OCI-LY7 (cell line): ENCODE data around the gene SDCCAG8. TPM values are rescaled to one million over a fixed set of nuclear protein-coding genes. Genes with fewer than 3 reads are reported as not detected.

ENCODE experiments used
- BruUV-seq: library from RNA; stranded (reverse); fragments of 400-500 nt; replicated peaks from 2 replicates; lab custom pipeline; 2021; lab: Mats Ljungman, UMichigan
- CTCF ChIA-PET: fragments of 300-600 bp; sonication (Branson Sonifier 250); formaldehyde crosslinking; loops from one replicate; lab custom pipeline; 2022; ENCODE audit warnings: antibody characterized with exemption; ENCODE audit not compliant: unreplicated experiment; lab: Charles Lee
- POLR2A ChIA-PET: fragments of 300-600 bp; sonication (Branson Sonifier 250); formaldehyde crosslinking; loops from one replicate; lab custom pipeline; 2022; ENCODE audit warnings: antibody characterized with exemption; lab: Charles Lee
- DNase-seq: peaks from one replicate; pipeline ENCODE4 v3.0.0-alpha.2; 2015; ENCODE audit warnings: low spot score
- H2AFZ ChIP-seq: fragments of 200-600 bp; sonication (generic), shearing (Covaris generic); 2 replicates; pipeline ENCODE4 v1.6.1; 2014; ENCODE audit warnings: mild to moderate bottlenecking, antibody characterized with exemption, low read length, moderate library complexity
- H3K27ac ChIP-seq: fragments of 200-600 bp; sonication (generic); 2 replicates; pipeline ENCODE4 v1.5.1; 2014; ENCODE audit warnings: mixed run types, low read depth, mild to moderate bottlenecking, moderate library complexity, low read length, inconsistent platforms; ENCODE audit not compliant: poor library complexity, severe bottlenecking
- H3K36me3 ChIP-seq: fragments of 200-600 bp; sonication (generic); 2 replicates; pipeline ENCODE4 v1.6.1; 2014; ENCODE audit warnings: mild to moderate bottlenecking, antibody characterized with exemption, low read length, moderate library complexity, mixed read lengths; ENCODE audit not compliant: insufficient read depth
- H3K4me1 ChIP-seq: fragments of 200-600 bp; sonication (generic); 2 replicates; pipeline ENCODE4 v1.5.1; 2014; ENCODE audit warnings: mild to moderate bottlenecking, low read length; ENCODE audit not compliant: insufficient read depth, poor library complexity, severe bottlenecking
- H3K4me2 ChIP-seq: fragments of 200-600 bp; sonication (generic); 2 replicates; pipeline ENCODE4 v1.6.1; 2014; ENCODE audit warnings: mild to moderate bottlenecking, low read length
- H3K4me3 ChIP-seq: fragments of 200-600 bp; sonication (generic); 2 replicates; pipeline ENCODE4 v1.5.1; 2014; ENCODE audit warnings: mild to moderate bottlenecking, low read depth, low read length; ENCODE audit not compliant: poor library complexity, severe bottlenecking
- H3K79me2 ChIP-seq: fragments of 200-600 bp; sonication (generic); 2 replicates; pipeline ENCODE4 v1.6.1; 2016; ENCODE audit warnings: low read depth, mild to moderate bottlenecking, low read length, moderate library complexity, mixed read lengths; ENCODE audit not compliant: insufficient read depth
- H3K9me2 ChIP-seq: fragments of 200-600 bp; sonication (generic); 2 replicates; pipeline ENCODE4 v1.6.1; 2016; ENCODE audit warnings: mild to moderate bottlenecking, low read length, mixed read lengths; ENCODE audit not compliant: insufficient read depth
- H3K9me3 ChIP-seq: fragments of 200-600 bp; sonication (generic); 2 replicates; pipeline ENCODE4 v1.6.1; 2014; ENCODE audit warnings: mild to moderate bottlenecking, mixed run types, low read length, mixed read lengths
- H4K20me1 ChIP-seq: fragments of 200-600 bp; sonication (generic); 2 replicates; pipeline ENCODE4 v1.6.1; 2014; ENCODE audit warnings: mild to moderate bottlenecking, antibody characterized with exemption, low read length, moderate library complexity, mixed read lengths; ENCODE audit not compliant: insufficient read depth
- EZH2phosphoT487 ChIP-seq: fragments of 200-600 bp; sonication (generic); IDR thresholded peaks from 2 replicates; pipeline ENCODE4 v1.6.1; 2018; ENCODE audit warnings: low read depth, borderline replicate concordance, mild to moderate bottlenecking, mixed run types, antibody characterized with exemption, low read length, moderate library complexity, mixed read lengths
- intact Hi-C: fragments of 100-400 bp; cut with micrococcal nuclease; formaldehyde crosslinking; loops from one replicate; pipeline ENCODE4 v1.10.0; 2022; ENCODE audit not compliant: unreplicated experiment
- total RNA-seq, 2 experiments: library from RNA; depleted of rRNA in 1 of 2; stranded (reverse); fragments of >200 nt in 1 of 2; shearing (Covaris generic) in 1 of 2; gene quantifications; 2 replicates each; pipeline ENCODE4 v1.2.3, GENCODE V29; 2014 to 2022
- TF ChIP-seq, protein P1 (sequence below): fragments of 200-600 bp; sonication (generic); conservative IDR thresholded peaks from 2 replicates; pipeline ENCODE4 v1.5.1; 2014; ENCODE audit warnings: mild to moderate bottlenecking, antibody characterized with exemption, low read length, moderate library complexity, mixed read lengths

The SDCCAG8 gene
- total RNA-seq, 2 experiments from 2014 or later = 18.1 to 28.7 TPM

DNA sequence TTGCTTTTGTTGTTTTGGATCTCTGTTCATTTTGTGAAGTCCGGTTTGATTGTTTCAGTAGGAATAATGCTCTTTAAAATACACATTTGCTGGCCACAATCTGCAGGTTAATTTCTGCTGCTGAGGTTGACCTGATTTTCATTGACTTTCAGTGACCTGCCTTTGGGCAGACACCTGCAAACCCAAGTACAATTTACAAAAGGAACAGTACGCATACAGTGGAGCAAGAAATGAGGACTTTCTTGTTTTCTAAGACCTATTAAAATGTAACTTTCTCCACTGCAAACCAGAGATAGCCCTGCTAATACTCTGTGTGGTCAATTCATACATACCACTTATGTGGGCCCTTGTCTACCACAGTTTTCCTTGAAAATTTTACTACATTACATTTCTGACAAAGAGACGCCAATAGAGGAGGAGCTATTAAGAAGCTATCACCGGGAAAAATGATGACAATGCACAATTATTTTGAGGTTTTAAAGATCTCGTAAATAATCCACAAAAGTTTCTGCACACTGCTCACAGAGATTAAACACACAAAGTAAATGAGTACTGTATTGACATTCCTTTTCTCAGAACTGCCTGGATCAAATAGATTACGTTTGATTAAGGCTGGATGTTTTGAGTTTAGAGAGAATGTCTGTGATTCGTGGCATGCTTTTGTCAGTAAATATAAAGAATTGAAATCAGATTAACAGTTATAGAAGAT lies 141.9 kb downstream of the SDCCAG8 start:
- H4K20me1 ChIP-seq = no peaks in the 10 kb centered on the region
- no TSS peak for BruUV-seq
- no peak overlapping the region for H3K27ac ChIP-seq
- H2AFZ ChIP-seq = no peak overlapping the region
- H3K4me2 ChIP-seq = no peak overlapping the region
- H3K4me3 ChIP-seq = no peak overlapping the region
- H3K4me1 ChIP-seq = no peaks in the 10 kb centered on the region
- no peaks in the 10 kb centered on the region for H3K36me3 ChIP-seq
- no peaks in the 10 kb centered on the region for H3K9me3 ChIP-seq
- H3K79me2 ChIP-seq = no peaks in the 10 kb centered on the region
- intact Hi-C loops = no loop called here
- no peaks in the 10 kb centered on the region for H3K9me2 ChIP-seq
- TF ChIP-seq EZH2phosphoT487 = no peak
- TF ChIP-seq, protein P1, sequence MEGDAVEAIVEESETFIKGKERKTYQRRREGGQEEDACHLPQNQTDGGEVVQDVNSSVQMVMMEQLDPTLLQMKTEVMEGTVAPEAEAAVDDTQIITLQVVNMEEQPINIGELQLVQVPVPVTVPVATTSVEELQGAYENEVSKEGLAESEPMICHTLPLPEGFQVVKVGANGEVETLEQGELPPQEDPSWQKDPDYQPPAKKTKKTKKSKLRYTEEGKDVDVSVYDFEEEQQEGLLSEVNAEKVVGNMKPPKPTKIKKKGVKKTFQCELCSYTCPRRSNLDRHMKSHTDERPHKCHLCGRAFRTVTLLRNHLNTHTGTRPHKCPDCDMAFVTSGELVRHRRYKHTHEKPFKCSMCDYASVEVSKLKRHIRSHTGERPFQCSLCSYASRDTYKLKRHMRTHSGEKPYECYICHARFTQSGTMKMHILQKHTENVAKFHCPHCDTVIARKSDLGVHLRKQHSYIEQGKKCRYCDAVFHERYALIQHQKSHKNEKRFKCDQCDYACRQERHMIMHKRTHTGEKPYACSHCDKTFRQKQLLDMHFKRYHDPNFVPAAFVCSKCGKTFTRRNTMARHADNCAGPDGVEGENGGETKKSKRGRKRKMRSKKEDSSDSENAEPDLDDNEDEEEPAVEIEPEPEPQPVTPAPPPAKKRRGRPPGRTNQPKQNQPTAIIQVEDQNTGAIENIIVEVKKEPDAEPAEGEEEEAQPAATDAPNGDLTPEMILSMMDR = no peak
- CTCF ChIA-PET = no interaction called here
- POLR2A ChIA-PET = interaction anchor here (1.2 kb wide), 1 partner anchor 16 kb away, joined by 3 read pairs; no protein-coding TSS in a partner anchor
- no peak for DNase-seq

- ChIA-PET CTCF (no interaction called here), POLR2A (interaction anchor here (0.7 kb wide), 1 partner anchor 289 kb away, joined by 3 read pairs; no protein-coding TSS in a partner anchor)
- Histone ChIP-seq H3K36me3 (no peaks in the 10 kb centered on the region), H2AFZ (no peak overlapping the region), H3K4me1 (no peaks in the 10 kb centered on the region), H3K9me3 (no peaks in the 10 kb centered on the region), H3K9me2 (no peaks in the 10 kb centered on the region), H3K4me3 (no peak overlapping the region), H3K27ac (no peak overlapping the region), H4K20me1 (no peaks in the 10 kb centered on the region), H3K79me2 (no peaks in the 10 kb centered on the region), H3K4me2 (no peak overlapping the region)
- BruUV-seq = no TSS peak
- TF ChIP-seq EZH2phosphoT487 = no peak
- TF ChIP-seq, protein P1 = no peak
- intact Hi-C loops = no loop called here
- DNase-seq = no peak
Measured at GRCh38 chr1:243399561-243400155, 143.8 kb downstream of the SDCCAG8 start.

DNA sequence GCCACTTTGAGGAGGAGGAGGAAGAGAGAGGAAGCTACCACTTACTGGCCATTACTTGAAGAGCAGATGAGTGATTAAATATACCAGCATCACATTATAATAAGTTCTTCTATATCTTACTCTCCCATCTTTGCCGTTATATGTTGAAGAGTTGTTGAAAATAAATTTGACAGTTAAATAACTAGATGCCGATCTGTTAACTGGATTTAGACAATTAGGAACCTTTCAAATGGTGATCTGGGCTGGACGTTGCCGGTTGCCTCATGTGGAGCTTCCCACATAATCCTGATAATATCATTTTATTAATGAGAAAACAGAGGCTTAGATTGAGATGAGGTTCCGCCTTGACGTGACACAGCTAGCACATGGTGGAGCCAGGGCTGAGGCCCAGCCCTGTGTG lies 147.0 kb downstream of the SDCCAG8 start:
- Histone ChIP-seq H3K79me2 (no peaks in the 10 kb centered on the region), H3K27ac (no peak overlapping the region), H3K4me2 (no peak overlapping the region), H3K9me3 (no peaks in the 10 kb centered on the region), H3K4me3 (no peak overlapping the region), H2AFZ (no peak overlapping the region), H4K20me1 (no peaks in the 10 kb centered on the region), H3K9me2 (no peaks in the 10 kb centered on the region), H3K4me1 (no peaks in the 10 kb centered on the region), H3K36me3 (no peaks in the 10 kb centered on the region)
- TF ChIP-seq, protein P1 = no peak
- no peak for TF ChIP-seq EZH2phosphoT487
- CTCF ChIA-PET = no interaction called here
- no peak for DNase-seq
- no TSS peak for BruUV-seq
- intact Hi-C loops = no loop called here
- POLR2A ChIA-PET = interaction anchor here (0.6 to 0.9 kb wide), 2 partner anchors 31 to 1691 kb away, joined by 3 to 4 read pairs; no protein-coding TSS in a partner anchor
